Measurements from ENCODE around the gene SF1. TPM values are rescaled to one million over a fixed set of nuclear protein-coding genes. Genes with fewer than 3 reads are reported as not detected.

Gene SF1
- total and polyA plus RNA-seq, 2 donors (not counting 3 experiments of a cell fraction or from before 2014, with no cell fraction given): 95.0 to 342 TPM

DNA sequence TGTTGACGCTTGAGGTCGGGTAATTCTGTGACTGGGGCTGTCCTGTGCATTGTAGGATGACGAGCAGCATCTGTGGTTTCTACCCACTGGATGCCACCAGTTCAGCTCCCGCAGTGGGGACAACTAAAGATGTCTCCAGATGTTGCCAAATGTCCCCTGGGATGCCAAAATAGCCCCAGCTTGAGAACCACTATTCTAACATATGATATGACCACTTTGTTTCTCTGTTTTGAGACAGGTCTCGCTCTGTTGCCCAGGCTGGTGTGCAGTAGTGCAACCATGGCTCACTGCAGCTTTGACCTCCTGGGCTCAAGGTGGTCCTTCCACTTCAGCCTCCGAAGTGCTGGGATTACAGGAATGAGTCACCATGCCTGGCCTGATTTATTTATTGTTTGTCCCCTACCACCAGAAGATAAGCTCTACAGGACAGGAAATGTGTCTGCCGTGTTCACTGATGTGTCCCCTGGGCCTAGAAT, 36.4 kb upstream of the SF1 start:
- no peak overlapping the region for H2AFZ ChIP-seq (ENCODE audit: low read depth, low read length)
- TF ChIP-seq FOS (IDR thresholded peaks at IDR 0.05; ENCODE audit: borderline replicate concordance, insufficient read depth, low read length) (no peak), JUN (IDR thresholded peaks at IDR 0.05; ENCODE audit: borderline replicate concordance, insufficient read depth, insufficient read length, low read depth) (no peak), EZH2 (IDR thresholded peaks at IDR 0.05; ENCODE audit: borderline replicate concordance, low read depth, low read length, severe bottlenecking) (no peak), POLR2AphosphoS5 (IDR thresholded peaks at IDR 0.05; ENCODE audit: insufficient read depth, low read depth, low read length) (no peak), MYC (IDR thresholded peaks at IDR 0.05; ENCODE audit: low read depth, low read length) (no peak), CTCF (IDR thresholded peaks at IDR 0.05; ENCODE audit: extremely low read depth in 1 of 2, insufficient read depth in 1 of 2, low read depth in 1 of 2, low read length in 2 of 2) (no peak), GATA2 (IDR thresholded peaks at IDR 0.05; ENCODE audit: insufficient read depth, insufficient read length, low read depth, low read length) (no peak), POLR2A (IDR thresholded peaks at IDR 0.05; ENCODE audit: low read depth, low read length) (no peak), MAX (IDR thresholded peaks at IDR 0.05; ENCODE audit: insufficient read depth, insufficient read length) (no peak)
- H3K4me3 ChIP-seq (replicated peaks in 1 of 3; ENCODE audit: insufficient read depth in 1 of 3, low read depth in 1 of 3, low read length in 3 of 3): no peak overlapping the region
- no peaks in the 10 kb centered on the region for H4K20me1 ChIP-seq (replicated peaks; ENCODE audit: control insufficient read depth, extremely low read depth, insufficient read depth, low read length)
- no peaks in the 10 kb centered on the region for H3K9me3 ChIP-seq (replicated peaks; ENCODE audit: control insufficient read depth, insufficient read depth, low read length)
- H3K27me3 ChIP-seq (ENCODE audit: control insufficient read depth in 2 of 2, insufficient read depth in 2 of 2, low read length in 2 of 2): no peaks in the 10 kb centered on the region
- H3K4me1 ChIP-seq (ENCODE audit: control insufficient read depth, extremely low read depth, insufficient read depth, low read length): peaks cover 1% of the 10 kb centered on the region
- no peak overlapping the region for H3K27ac ChIP-seq (ENCODE audit: insufficient read depth, low read depth, low read length)
- no peak overlapping the region for H3K4me2 ChIP-seq (ENCODE audit: insufficient read depth, low read length)
- POLR2A ChIA-PET: no interaction called here
- H3K9me1 ChIP-seq (replicated peaks; ENCODE audit: control insufficient read depth, extremely low read depth, insufficient read depth, low read length): no peaks in the 10 kb centered on the region
- BruUV-seq (replicated peaks): no TSS peak
- intact Hi-C loops (cut with micrococcal nuclease): no loop called here
- dilution Hi-C loops (cut with MboI; ENCODE audit: extremely low pct_ligation_motif_present, low sequenced_read_pairs): no loop called here
- CTCF ChIA-PET: no interaction called here
- no peaks in the 10 kb centered on the region for H3K79me2 ChIP-seq (ENCODE audit: control insufficient read depth, insufficient read depth, low read length)
- FAIRE-seq (no peak), DNase-seq (ENCODE audit: low read depth, low spot score) (no peak)
- no peaks in the 10 kb centered on the region for H3K36me3 ChIP-seq (ENCODE audit: control insufficient read depth in 2 of 2, extremely low read depth in 1 of 2, insufficient read depth in 2 of 2, low read length in 2 of 2)
- H3K9ac ChIP-seq (replicated peaks; ENCODE audit: extremely low read depth, insufficient read depth, low read length): no peak overlapping the region

Measured in endothelial cell of umbilical vein (primary cell).